GM18502 (cell line): ENCODE measurements around the gene BRINP1.
"Not testable (repeated sequence)": the region's sequence is repeated elsewhere in the genome, so short reads cannot be mapped to it uniquely, and the experiment has no call there.

Experiments
- ATAC-seq: cut with Tn5 transposase; IDR thresholded peaks from one replicate; pipeline ENCODE4 v1.9.1; 2021; ENCODE audit warnings: mild to moderate bottlenecking; ENCODE audit not compliant: unreplicated experiment, poor library complexity

The BRINP1 gene

DNA sequence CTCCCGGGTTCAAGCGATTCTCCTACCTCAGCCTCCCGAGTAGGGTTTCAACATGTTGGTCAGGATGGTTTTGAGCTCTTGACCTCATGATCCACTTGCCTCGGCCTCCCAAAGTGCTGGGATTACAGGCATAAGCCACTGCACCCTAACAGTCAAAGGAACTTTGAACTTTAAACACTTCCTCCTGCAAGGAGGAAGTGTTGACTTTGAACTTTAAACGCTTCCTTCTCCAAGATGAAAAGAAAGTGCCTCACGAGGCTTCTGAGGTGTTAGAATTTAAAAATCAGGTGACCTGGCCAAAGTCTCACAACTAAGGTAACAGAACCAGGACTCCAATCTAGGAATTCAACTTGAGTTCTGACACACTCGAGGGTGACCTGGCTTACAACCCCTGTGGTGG lies 150.9 kb downstream of the BRINP1 start:
- ATAC-seq, result no peak

DNA sequence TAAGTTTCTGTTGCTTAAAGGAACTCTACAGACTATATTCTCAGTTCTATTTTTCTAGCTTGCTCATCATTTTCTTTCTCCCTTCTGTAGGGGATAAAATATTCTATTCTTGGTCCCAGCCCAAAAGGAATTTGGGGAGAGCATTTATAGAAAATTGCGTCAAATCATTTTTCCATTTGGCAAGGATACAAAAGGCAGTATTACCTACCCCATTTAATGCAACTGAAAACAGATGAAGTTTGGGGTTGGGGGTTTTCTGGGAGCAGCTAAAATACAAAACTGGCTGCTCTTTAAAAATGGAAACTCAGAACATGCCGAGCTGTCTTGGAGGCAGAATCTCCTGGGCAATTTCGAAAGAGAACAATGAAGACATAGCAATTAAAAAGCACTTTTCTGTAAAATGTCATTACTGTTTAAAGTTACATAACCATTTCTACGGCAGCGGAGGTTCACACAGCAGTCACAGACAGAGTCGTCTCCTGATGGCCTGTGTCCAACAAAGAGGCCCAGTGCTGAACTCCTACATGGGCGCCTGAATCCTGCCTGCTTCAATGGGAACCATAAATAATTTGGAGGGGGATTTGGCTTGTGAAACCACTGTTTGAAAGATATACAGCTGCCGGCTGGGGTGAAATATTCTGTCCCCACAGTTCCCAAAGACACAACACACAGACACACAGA lies 152.4 kb downstream of the BRINP1 start:
- ATAC-seq, result no peak

DNA sequence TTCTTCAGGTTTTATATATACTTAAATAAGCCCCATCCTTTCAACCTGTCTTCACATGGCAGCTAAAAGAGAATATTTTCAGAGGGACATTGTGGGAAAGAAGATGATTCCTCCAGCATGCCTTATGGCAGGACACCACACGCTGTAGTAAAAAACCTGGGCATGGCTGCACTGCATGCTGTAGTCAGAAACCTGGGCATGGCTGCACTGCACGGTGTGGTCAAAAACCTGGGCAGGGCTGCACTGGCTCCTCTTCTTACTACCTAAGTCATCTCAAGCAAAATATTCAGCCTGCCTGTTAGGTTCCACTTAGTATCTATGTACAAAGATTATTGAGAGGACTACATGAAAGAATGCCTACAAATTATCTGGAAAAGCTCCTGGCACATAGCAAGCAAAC lies 153.6 kb downstream of the BRINP1 start:
- no peak for ATAC-seq

DNA sequence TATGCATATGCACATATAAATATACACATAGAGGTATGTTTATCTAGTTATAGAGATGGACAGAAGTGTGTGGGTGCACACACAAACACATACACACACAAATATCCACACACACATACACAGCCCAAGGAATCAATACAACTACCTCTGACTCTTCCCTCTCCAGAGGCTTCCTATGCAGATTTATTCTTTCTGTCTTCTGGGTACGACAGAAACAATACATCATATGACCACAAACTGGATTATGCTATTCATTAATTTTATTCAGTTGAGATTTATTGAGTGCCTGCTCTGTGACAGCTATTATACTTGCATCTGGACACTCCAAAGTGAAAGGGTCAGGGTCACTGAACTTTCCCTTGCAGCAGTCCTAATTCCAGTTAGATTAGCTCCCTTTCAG lies 155.8 kb downstream of the BRINP1 start:
- no peak for ATAC-seq

DNA sequence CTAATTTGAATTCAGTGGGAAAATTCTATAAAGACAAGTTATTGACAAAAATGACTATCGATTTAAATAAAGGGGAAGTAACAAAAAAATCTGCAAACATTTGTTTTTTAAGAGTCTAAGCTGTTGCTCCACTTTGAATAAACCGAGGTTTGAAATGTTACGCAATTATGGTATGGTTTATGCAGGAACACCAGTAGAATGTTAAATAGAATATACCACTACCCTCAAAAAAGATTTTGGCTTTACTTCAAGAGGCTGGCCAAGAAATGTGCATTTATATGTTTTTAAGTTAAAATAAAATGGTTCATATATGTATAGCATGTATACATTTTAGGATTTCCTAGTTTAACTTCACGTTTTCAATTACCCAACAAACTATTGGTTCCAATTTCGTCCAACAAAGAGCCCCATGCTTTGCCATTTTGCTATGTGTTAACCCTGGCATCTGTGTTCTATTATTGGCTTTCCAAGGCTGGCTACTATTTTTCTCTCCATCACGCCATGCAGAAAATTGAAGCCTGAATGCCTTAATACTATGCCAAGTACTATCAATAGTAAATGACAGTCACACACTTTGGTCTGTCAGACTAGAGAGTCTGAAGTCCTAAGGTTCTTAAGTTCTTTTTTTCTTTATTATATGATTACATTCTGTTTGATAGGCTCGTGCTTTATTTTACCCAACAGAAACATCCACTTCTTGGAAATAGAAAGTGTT lies 171.2 kb downstream of the BRINP1 start:
- no peak for ATAC-seq

DNA sequence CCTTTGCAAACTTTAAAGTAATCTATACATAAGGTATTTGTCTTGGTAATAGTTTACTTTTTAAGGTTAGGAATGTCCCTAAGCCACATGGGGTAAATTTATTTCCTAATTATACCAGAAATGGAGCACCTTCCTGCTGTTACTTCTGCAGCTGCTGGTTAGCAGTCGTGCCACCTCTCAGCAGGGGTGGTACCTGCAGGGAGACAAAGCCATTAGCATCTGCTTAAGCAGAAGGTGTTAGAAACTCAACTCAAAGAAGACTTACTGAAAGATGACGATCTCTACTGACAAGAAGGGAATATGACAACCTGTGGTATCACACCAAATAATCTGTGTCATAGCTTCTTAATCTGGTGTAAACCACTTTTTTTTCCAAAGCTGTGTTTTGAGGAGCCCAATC lies 173.7 kb downstream of the BRINP1 start:
- no peak for ATAC-seq

DNA sequence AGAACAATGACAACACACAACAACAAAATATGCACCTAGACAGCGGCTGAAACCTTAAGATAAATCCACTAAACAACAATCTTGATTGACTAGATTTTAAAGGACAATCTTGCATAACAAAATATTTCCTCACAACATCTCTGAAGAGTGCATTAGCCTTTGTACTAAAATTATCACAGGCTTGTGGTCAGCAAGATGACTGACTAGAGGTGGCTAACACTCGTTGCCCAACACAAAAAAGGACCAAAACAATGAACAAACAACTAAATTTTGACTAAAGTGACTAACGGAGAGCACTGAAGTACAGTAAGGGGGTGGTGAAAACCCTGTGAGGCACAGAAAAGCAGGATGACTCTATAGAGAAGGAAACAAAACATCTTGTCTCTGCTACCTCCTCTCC lies 183.9 kb downstream of the BRINP1 start:
- ATAC-seq, result no peak

DNA sequence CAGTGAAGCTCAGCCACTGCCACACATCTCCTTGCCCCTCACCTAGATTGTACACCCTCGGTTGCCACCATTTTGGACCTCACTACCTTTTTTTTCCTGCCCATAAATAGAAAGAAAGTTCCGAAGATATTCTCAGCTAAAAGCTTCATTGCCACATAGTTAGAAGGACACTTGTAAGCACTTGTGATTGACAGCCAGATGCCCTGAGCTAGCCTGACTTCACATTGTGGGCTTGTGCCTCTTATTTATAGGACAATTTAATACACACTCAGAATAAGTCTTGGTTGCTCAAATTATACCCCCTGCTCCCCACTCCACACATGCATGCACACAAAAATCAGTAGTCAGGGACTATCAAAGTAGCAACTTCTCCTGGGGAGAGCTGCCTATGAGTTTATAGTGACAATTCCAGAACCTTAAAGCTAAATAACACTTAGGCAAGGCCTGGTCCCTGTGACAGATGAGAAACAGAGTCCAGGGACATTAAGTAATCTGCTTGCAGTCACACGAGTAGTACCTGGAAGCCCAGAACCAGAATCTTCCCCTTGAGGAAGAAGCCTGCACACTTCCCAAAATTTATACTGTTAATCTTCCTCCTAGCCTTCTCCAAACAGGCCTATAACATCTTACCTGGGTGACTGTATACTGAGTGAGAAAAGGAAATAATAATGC lies 184.8 kb downstream of the BRINP1 start:
- no peak for ATAC-seq

DNA sequence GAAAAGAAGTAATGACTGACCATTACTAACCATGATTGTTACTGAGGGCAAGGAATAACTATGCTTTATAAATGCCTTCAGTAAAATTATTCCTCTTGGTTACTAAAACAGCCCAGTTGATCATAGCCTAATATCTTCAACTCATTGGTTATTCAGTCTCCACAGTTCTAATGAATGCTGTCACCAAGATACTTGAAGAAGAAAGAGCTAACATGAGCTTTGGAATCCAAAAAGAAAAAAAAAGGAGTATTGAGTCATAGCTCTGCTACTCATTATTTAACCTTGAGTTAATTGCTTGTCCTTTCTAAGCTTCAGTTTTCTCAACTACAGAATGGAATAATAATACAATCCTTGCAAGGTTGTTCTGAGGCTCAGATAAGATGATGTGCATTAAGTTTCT lies 187.7 kb downstream of the BRINP1 start:
- ATAC-seq, result no peak

DNA sequence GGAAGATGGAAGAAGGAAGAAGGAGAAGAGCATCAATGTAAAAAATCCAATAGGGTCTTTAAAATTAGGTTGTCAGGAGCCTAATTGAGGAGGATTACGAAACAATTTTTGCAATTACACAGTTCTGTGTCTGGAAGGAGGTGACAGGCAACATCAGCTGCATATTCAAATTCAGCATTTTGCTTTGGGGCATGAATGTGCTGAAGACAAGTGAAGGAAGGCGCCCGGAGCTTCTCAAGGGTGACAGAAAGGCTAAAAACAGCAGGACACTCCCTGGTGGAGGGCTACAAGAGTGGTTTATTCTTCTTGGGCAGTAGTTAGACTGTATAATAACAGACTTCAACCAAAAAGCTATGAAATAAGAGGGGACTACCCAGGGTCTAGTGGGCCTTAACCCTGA lies 188.3 kb downstream of the BRINP1 start:
- no peak for ATAC-seq

DNA sequence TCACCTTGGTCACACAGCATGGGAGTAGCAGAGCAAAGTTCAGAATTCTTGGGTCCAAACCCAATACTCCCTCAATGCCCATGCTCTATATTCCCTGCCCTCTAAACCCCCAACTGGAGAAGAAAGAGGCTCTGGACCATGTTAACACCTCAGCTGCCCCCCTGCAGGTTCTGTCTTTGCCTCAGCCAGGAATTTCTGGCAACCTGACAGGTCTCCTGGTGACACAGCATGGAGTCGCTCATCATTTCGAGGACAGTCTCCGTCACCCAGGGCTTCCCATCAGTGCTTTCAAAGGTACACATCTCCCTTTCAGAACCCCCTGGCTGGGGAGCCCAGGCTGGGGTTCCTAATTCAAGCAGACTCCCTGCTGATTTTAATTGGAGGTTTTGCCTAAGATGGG lies 189.5 kb downstream of the BRINP1 start:
- ATAC-seq, result no peak

DNA sequence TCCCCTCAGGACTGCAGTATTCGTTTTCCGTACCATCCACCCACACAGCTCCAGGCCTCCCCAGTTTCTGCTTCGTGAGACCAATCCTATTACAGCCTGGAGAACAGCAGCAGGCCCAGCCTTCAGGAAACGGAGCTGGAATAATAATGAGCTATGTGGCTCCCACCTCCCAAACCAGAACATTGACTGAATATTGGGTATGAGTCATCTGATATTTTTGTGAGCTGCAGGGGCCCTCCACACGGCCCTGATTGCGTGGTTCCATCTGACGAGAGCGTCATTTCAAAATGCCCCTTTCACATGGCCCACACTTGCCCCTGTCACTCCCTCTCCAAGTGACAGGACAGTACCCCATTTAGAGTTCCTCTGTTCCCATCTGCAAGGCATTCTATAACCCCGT lies 192.0 kb downstream of the BRINP1 start:
- ATAC-seq, result no peak

DNA sequence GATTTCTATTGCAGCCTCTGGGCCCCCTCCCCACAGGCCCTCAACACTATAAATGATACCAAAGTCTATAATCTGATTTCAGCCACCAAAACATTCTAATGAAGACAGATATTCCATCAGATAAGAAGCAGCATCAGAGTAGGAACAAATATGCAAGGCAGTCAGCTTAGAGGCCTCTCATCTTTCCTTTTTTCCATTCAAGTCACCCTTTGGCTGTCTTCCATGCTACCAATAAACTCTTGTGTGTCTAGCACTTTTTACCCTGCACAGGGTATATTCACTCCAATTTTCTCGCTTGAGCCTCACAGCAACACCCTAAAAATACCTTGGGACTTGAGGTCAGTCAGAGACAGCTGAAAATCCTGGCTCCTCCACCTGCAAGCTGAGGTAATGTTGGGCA lies 193.7 kb downstream of the BRINP1 start:
- no peak for ATAC-seq

DNA sequence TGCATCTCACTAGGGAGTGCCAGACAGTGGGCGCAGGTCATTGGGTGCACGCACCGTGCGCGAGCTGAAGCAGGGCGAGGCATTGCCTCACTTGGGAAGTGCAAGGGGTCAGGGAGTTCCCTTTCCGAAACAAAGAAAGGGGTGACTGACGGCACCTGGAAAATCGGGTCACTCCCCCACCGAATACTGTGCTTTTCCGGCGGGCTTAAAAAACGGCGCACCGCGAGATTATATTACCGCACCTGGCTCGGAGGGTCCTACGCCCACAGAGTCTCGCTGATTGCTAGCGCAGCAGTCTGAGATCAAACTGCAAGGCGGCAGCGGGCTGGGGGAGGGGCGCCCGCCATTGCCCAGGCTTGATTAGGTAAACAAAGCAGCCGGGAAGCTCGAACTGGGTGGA lies 200.0 kb downstream of the BRINP1 start:
- ATAC-seq, result not testable (repeated sequence)

DNA sequence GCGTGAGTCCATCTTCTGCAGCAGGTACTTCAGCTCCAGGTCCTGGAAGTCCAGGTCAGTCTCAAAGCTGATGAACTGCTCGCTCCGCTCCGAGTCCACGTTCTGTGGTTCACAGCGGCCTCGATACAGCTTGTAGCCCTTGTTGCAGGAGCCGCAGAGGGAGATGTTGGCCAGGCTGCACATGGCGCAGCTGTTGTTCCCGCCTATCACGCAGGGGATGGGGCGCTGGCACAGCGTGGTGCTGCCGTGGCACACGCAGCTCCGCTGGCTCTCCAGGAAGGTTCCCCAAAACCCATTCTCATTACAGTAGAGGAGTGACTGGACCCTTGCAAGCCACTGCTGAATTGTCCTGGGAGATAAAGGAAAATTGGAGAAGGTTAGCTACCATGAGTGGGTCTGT lies 201.4 kb downstream of the BRINP1 start:
- no peak for ATAC-seq

DNA sequence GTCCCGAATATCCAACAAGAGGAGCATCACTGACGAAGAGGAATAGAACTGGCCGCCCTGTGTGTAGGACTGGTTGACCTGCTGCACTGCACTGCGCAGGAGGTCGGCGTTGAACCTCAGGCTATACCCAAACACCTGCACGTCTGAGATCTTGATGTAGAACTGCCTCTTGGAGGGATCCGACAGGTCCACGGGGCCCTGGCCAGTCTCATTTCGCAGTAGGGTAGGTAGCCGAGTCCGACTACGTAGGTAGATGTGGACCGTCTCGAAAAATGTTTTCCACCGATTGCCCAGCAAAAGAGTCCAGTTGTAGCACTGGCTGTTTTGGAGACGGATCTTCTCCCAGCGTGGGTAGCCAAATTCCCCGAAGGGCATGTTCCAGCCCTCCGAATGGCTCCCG lies 202.0 kb downstream of the BRINP1 start:
- ATAC-seq, result no peak

DNA sequence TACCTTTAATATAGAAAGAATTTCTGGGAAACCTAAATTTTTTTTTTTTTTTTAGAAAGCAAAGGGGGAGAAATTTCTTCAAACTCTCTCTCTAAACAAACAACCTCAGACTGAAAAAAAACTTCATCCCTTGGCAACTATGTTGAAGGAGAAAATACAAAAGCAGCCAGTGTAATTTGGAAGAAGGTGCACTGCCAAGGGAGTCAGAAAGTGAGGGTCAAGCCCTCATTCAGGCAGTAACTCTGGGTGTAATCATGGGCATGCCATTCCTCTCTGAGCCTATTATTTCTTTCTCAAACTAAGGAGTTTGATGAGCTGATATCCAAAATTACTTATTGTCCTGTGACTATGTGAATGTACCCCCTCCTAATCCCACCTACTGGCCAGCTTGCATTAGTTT lies 203.1 kb downstream of the BRINP1 start:
- ATAC-seq, result no peak

DNA sequence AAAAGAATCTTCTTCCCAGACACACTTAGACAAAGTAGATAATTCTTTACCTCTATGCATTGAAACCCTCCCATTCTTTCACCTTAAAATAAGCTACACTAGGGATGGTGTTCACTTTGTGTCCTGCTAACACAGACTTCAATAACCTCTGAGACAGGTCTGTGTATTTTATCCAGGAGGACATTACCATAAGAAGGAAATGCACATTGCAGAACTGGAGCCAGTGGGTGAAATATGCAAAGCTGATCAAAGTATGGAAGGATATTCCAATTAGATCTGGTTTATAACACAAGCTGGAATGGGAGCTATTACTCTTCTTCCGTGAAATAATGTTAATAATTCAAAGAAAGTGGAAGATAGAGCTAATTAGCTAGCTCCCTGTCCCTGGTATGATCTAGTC lies 204.1 kb downstream of the BRINP1 start:
- ATAC-seq, result no peak

DNA sequence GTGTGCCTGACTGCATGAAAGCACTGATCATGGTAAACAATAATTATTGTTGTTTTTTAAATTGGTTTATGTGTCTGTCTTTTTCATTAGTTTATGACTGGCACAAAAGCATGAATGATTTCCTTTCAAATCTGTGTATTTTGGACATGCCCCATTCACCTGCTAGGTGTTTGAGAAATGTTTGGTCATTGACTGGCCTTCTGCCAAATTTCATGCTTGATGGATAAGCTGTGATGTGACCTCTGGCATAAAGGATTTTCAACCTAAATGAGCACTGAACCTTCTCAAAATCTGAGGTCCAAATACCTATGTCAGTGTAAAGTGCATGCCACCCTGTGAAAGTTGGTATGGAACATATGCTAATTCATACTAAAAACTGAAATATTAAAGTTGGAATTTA lies 204.5 kb downstream of the BRINP1 start:
- no peak for ATAC-seq

DNA sequence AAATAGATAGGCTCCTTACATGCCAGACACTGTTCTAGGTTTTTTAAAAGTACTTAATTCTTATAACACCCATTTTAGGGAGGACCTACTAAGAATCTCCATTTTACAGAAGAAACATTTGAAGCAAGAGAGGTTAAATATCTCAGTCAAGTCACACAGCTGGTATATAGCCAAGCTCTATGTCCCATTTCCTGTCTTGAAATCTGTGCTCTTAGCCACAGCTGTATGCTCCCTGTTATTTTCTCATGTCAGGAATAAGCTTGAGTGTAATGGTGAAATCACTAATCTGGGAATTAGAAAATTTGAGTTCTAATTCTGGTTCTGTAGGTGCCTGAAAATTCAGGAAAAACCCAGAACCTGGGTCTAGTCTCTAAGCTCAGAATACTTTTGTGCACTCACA lies 208.7 kb downstream of the BRINP1 start:
- no peak for ATAC-seq

DNA sequence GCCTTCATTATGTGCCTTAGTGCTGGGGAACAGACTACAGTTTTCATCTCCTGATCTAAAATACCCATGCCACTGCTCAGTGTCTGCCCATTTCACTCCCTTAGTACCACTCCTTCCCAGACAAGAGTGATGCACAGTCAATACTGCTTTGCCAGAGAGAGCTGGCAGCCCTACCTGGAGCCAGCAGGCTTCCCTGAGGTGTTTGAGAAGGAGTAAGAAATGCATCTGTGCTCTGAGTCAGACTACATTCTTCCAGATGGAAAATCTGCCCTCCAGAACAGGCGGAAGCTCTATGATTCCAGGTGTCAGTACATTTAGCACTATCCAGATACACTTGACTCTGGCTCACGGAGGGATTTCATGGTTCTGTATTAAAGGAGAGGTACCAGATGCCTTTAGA lies 209.8 kb downstream of the BRINP1 start:
- no peak for ATAC-seq

DNA sequence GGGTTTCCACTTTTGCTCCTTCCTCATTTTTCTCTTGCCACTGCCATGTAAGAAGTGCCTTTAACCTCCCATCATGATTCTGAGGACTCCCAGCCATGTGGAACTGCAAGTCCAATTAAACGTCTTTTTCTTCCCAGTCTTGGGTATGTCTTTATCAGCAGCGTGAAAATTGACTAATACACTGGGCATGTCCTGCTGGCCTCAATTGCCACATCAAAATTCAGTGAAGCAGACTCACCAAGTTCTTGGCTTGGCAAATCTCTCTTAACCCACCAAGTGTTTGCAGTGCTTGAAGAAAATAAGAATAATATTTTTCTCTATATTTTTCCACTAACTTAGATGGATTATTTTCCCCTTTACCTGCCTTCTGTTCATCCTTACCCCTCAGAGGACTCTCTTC lies 212.0 kb downstream of the BRINP1 start:
- no peak for ATAC-seq
